WTC11 (cell line): ENCODE measurements around the gene SLC25A48. TPM values are rescaled to one million over a fixed set of nuclear protein-coding genes. Genes with fewer than 3 reads are reported as not detected.

ENCODE experiments used
- ATAC-seq: fragments of 200-7000 bp; cut with Tn5 transposase; 2 replicates; pipeline ENCODE4 v1.10.0; 2021; ENCODE audit warnings: mild to moderate bottlenecking, moderate library complexity
- CTCF ChIA-PET: fragments of 300-600 bp; sonication (Branson Sonifier 250); formaldehyde crosslinking; loops from one replicate; lab custom pipeline; 2021; ENCODE audit warnings: antibody characterized with exemption; lab: Charles Lee
- POLR2A ChIA-PET: fragments of 350-600 bp; sonication (Branson Sonifier 250); formaldehyde crosslinking; loops from one replicate; lab custom pipeline; 2021; ENCODE audit warnings: antibody characterized with exemption; lab: Charles Lee
- DNase-seq: peaks from one replicate; pipeline ENCODE4 v3.0.0; 2021; ENCODE audit warnings: low spot score
- H3K27ac Mint-ChIP-seq: 2 replicates; pipeline ENCODE4 v1.8.0; 2021; ENCODE audit warnings: mixed read lengths
- H3K27me3 Mint-ChIP-seq: 2 replicates; pipeline ENCODE4 v1.8.0; 2021; ENCODE audit warnings: low read depth, mild to moderate bottlenecking, moderate library complexity, mixed read lengths
- H3K36me3 Mint-ChIP-seq: 2 replicates; pipeline ENCODE4 v1.8.0; 2021; ENCODE audit warnings: mixed read lengths
- H3K4me1 Mint-ChIP-seq: 2 replicates; pipeline ENCODE4 v1.8.0; 2022; ENCODE audit warnings: mixed read lengths
- H3K4me3 Mint-ChIP-seq: 2 replicates; pipeline ENCODE4 v1.8.0; 2021; ENCODE audit warnings: mild to moderate bottlenecking, moderate library complexity, mixed read lengths
- H3K9me3 Mint-ChIP-seq: 2 replicates; pipeline ENCODE4 v1.8.0; 2021; ENCODE audit warnings: mixed read lengths
- ATF2 ChIP-seq: sonication (generic); formaldehyde crosslinking; IDR thresholded peaks from 2 replicates; pipeline ENCODE4 v1.8.1; 2022; ENCODE audit warnings: low read depth, missing genetic modification reagents, borderline replicate concordance
- CREB1 ChIP-seq: sonication (generic); formaldehyde crosslinking; IDR thresholded peaks from 2 replicates; pipeline ENCODE4 v1.8.0; 2023; ENCODE audit warnings: mild to moderate bottlenecking, missing genetic modification reagents
- CTCF ChIP-seq: fragments of 200-600 bp; IDR thresholded peaks from 2 replicates; pipeline ENCODE4 v1.8.0; 2022; ENCODE audit warnings: antibody characterized with exemption
- FOXK1 ChIP-seq: sonication (generic); formaldehyde crosslinking; IDR thresholded peaks from 2 replicates; pipeline ENCODE4 v1.8.0; 2022; ENCODE audit warnings: mild to moderate bottlenecking, moderate library complexity, missing genetic modification reagents
- FOXP4 ChIP-seq: sonication (generic); formaldehyde crosslinking; IDR thresholded peaks from 2 replicates; pipeline ENCODE4 v1.8.0; 2022; ENCODE audit warnings: mild to moderate bottlenecking, missing genetic modification reagents
- IRF1 ChIP-seq: sonication (generic); formaldehyde crosslinking; IDR thresholded peaks from 2 replicates; pipeline ENCODE4 v1.8.0; 2023; ENCODE audit warnings: missing genetic modification reagents
- MYBL2 ChIP-seq: sonication (generic); formaldehyde crosslinking; IDR thresholded peaks from 2 replicates; pipeline ENCODE4 v1.8.1; 2023; ENCODE audit warnings: mild to moderate bottlenecking, moderate library complexity, missing genetic modification reagents
- PRDM15 ChIP-seq: sonication (generic); formaldehyde crosslinking; IDR thresholded peaks from 2 replicates; pipeline ENCODE4 v1.8.0; 2022; ENCODE audit warnings: missing genetic modification reagents
- SMAD3 ChIP-seq: sonication (generic); formaldehyde crosslinking; IDR thresholded peaks from 2 replicates; pipeline ENCODE4 v1.8.0; 2022; ENCODE audit warnings: missing genetic modification reagents, mild to moderate bottlenecking, borderline replicate concordance
- SOX15 ChIP-seq: fragments of 250-450 bp; sonication (Bioruptor Pico); IDR thresholded peaks from 2 replicates; pipeline ENCODE4 v1.9.0; 2021; ENCODE audit warnings: mild to moderate bottlenecking
- SP1 ChIP-seq: sonication (generic); formaldehyde crosslinking; conservative IDR thresholded peaks from 2 replicates; pipeline ENCODE4 v1.8.1; 2022; ENCODE audit warnings: missing genetic modification reagents
- ZNF138 ChIP-seq: sonication (generic); formaldehyde crosslinking; conservative IDR thresholded peaks from 2 replicates; pipeline ENCODE4 v1.8.1; 2022; ENCODE audit warnings: mild to moderate bottlenecking, moderate library complexity, missing genetic modification reagents
- ZNF219 ChIP-seq: sonication (generic); formaldehyde crosslinking; IDR thresholded peaks from 2 replicates; pipeline ENCODE4 v1.8.0; 2023; ENCODE audit warnings: missing genetic modification reagents, mild to moderate bottlenecking, borderline replicate concordance
- ZNF281 ChIP-seq: sonication (generic); formaldehyde crosslinking; IDR thresholded peaks from 2 replicates; pipeline ENCODE4 v1.8.0; 2023; ENCODE audit warnings: mild to moderate bottlenecking, missing genetic modification reagents
- total RNA-seq: library from RNA; stranded (reverse); gene quantifications from 3 replicates; pipeline ENCODE4 v1.2.3, GENCODE V29; 2021

SLC25A48 gene
- total RNA-seq, 1 experiment from 2014 or later: 1.1 TPM

GRCh38 chr5:135839566-135839965 is 5.1 kb downstream of the SLC25A48 start:
- H3K36me3 Mint-ChIP-seq: peaks cover 13% of the 10 kb centered on the region
- peaks cover 27% of the 10 kb centered on the region for H3K9me3 Mint-ChIP-seq
- ATAC-seq (no peak), DNase-seq (no peak)
- CTCF ChIA-PET: no interaction called here
- peaks cover 45% of the 10 kb centered on the region for H3K27me3 Mint-ChIP-seq
- H3K4me3 Mint-ChIP-seq: no peak overlapping the region
- TF ChIP-seq SP1 (CRISPR knock-in tag) (no peak), FOXK1 (CRISPR knock-in tag) (no peak)
- H3K27ac Mint-ChIP-seq: no peak overlapping the region
- no peaks in the 10 kb centered on the region for H3K4me1 Mint-ChIP-seq
- POLR2A ChIA-PET: no interaction called here

GRCh38 chr5:135840959-135841358 is 6.5 kb downstream of the SLC25A48 start:
- H3K4me1 Mint-ChIP-seq: no peaks in the 10 kb centered on the region
- peaks cover 13% of the 10 kb centered on the region for H3K36me3 Mint-ChIP-seq
- CTCF ChIA-PET: no interaction called here
- DNase-seq: no peak
- POLR2A ChIA-PET: no interaction called here
- peaks cover 32% of the 10 kb centered on the region for H3K27me3 Mint-ChIP-seq
- no peak overlapping the region for H3K4me3 Mint-ChIP-seq
- no peak for ATAC-seq
- no peak for TF ChIP-seq CREB1 (CRISPR knock-in tag)
- TF ChIP-seq MYBL2: no peak
- no peak for TF ChIP-seq SMAD3 (CRISPR knock-in tag)
- TF ChIP-seq CTCF: no peak
- TF ChIP-seq ATF2 (CRISPR knock-in tag): no peak
- no peak overlapping the region for H3K27ac Mint-ChIP-seq
- peaks cover 27% of the 10 kb centered on the region for H3K9me3 Mint-ChIP-seq

- DNase-seq: no peak
- peaks cover 11% of the 10 kb centered on the region for H3K36me3 Mint-ChIP-seq
- H3K27ac Mint-ChIP-seq: no peak overlapping the region
- no peak for TF ChIP-seq ZNF281 (CRISPR knock-in tag)
- TF ChIP-seq ZNF138 (CRISPR knock-in tag): no peak
- TF ChIP-seq PRDM15 (CRISPR knock-in tag): no peak
- TF ChIP-seq SOX15 (CRISPR knock-in tag): no peak
- no peak for TF ChIP-seq FOXP4 (CRISPR knock-in tag)
- TF ChIP-seq ZNF219 (CRISPR knock-in tag): no peak
- TF ChIP-seq IRF1 (CRISPR knock-in tag): no peak
- H3K4me1 Mint-ChIP-seq: no peaks in the 10 kb centered on the region
- no peak for ATAC-seq
- CTCF ChIA-PET: interaction anchor here (1.3 to 1.4 kb wide), 2 partner anchors 37 to 289 kb away, joined by 3 read pairs; no protein-coding TSS in a partner anchor
- H3K4me3 Mint-ChIP-seq: no peak overlapping the region
- POLR2A ChIA-PET: no interaction called here
- H3K27me3 Mint-ChIP-seq: peaks cover 16% of the 10 kb centered on the region
- H3K9me3 Mint-ChIP-seq: peaks cover 22% of the 10 kb centered on the region
These were observed 8.3 kb downstream of the SLC25A48 start for GRCh38 chr5:135842737-135843136.
